HG03097 (cell line): ENCODE measurements around the gene ZNF592.
"Not testable (repeated sequence)": the region's sequence is repeated elsewhere in the genome, so short reads cannot be mapped to it uniquely, and the experiment has no call there.

ENCODE experiments used
- ATAC-seq: cut with Tn5 transposase; IDR thresholded peaks from one replicate; pipeline ENCODE4 v1.9.1; 2021; ENCODE audit not compliant: unreplicated experiment, low FRiP score

Gene ZNF592

GRCh38 chr15:84844964-84845363, 96.6 kb downstream of the ZNF592 start:
- no peak for ATAC-seq

GRCh38 chr15:84845631-84846030, 97.2 kb downstream of the ZNF592 start:
- not testable (repeated sequence) for ATAC-seq

GRCh38 chr15:84846269-84846668, 97.9 kb downstream of the ZNF592 start:
- no peak for ATAC-seq

GRCh38 chr15:84847382-84847781, 99.0 kb downstream of the ZNF592 start:
- no peak for ATAC-seq

- ATAC-seq, result no peak
These were observed 103.8 kb downstream of the ZNF592 start for GRCh38 chr15:84852212-84852611.

- ATAC-seq, result no peak
These were observed 106.7 kb downstream of the ZNF592 start for GRCh38 chr15:84855136-84855535.

- ATAC-seq, result no peak
These were observed 107.4 kb downstream of the ZNF592 start for GRCh38 chr15:84855765-84856164.
